ENCODE measurements around the gene MAP4K4. TPM values are rescaled to one million over a fixed set of nuclear protein-coding genes. Genes with fewer than 3 reads are reported as not detected.
A peak's percentile ranks its signal among the peaks of the same experiment; 100 is the strongest.

MAP4K4 gene
- total RNA-seq, 1 experiment from 2014 or later = 41.3 TPM

GRCh38 chr2:101860157-101860556, 162.7 kb downstream of the MAP4K4 start:
- in situ Hi-C loops (cut with HindIII; ENCODE audit: low pct_unique_long_range_greater_than_20kb, low sequenced_read_pairs) = no loop called here
- no peak for DNase-seq (ENCODE audit: low read depth)

- no peak for DNase-seq (ENCODE audit: low read depth)
- in situ Hi-C loops (cut with HindIII; ENCODE audit: low pct_unique_long_range_greater_than_20kb, low sequenced_read_pairs) = no loop called here
Measured at GRCh38 chr2:101860782-101861181, 163.3 kb downstream of the MAP4K4 start.

GRCh38 chr2:101861382-101861781, 163.9 kb downstream of the MAP4K4 start:
- in situ Hi-C loops (cut with HindIII; ENCODE audit: low pct_unique_long_range_greater_than_20kb, low sequenced_read_pairs) = no loop called here
- no peak for DNase-seq (ENCODE audit: low read depth)

- in situ Hi-C loops (cut with HindIII; ENCODE audit: low pct_unique_long_range_greater_than_20kb, low sequenced_read_pairs) = no loop called here
- DNase-seq (ENCODE audit: low read depth) = no peak
Measured at GRCh38 chr2:101863534-101863933, 166.0 kb downstream of the MAP4K4 start.

- DNase-seq (ENCODE audit: low read depth) = no peak
- in situ Hi-C loops (cut with HindIII; ENCODE audit: low pct_unique_long_range_greater_than_20kb, low sequenced_read_pairs) = no loop called here
Measured at GRCh38 chr2:101864426-101864825, 166.9 kb downstream of the MAP4K4 start.

GRCh38 chr2:101868525-101868924, 171.0 kb downstream of the MAP4K4 start:
- in situ Hi-C loops (cut with HindIII; ENCODE audit: low pct_unique_long_range_greater_than_20kb, low sequenced_read_pairs) = no loop called here
- no peak for DNase-seq (ENCODE audit: low read depth)

GRCh38 chr2:101869527-101869926, 172.0 kb downstream of the MAP4K4 start:
- no peak for DNase-seq (ENCODE audit: low read depth)
- in situ Hi-C loops (cut with HindIII; ENCODE audit: low pct_unique_long_range_greater_than_20kb, low sequenced_read_pairs) = no loop called here

GRCh38 chr2:101870444-101870843, 172.9 kb downstream of the MAP4K4 start:
- DNase-seq (ENCODE audit: low read depth) = no peak
- in situ Hi-C loops (cut with HindIII; ENCODE audit: low pct_unique_long_range_greater_than_20kb, low sequenced_read_pairs) = no loop called here

- in situ Hi-C loops (cut with HindIII; ENCODE audit: low pct_unique_long_range_greater_than_20kb, low sequenced_read_pairs) = no loop called here
- no peak for DNase-seq (ENCODE audit: low read depth)
Measured at GRCh38 chr2:101871480-101871879, 174.0 kb downstream of the MAP4K4 start.

GRCh38 chr2:101872480-101872879, 175.0 kb downstream of the MAP4K4 start:
- DNase-seq (ENCODE audit: low read depth) = no peak
- in situ Hi-C loops (cut with HindIII; ENCODE audit: low pct_unique_long_range_greater_than_20kb, low sequenced_read_pairs) = no loop called here

GRCh38 chr2:101873543-101873942, 176.0 kb downstream of the MAP4K4 start:
- DNase-seq (ENCODE audit: low read depth) = peak; percentile 31
- in situ Hi-C loops (cut with HindIII; ENCODE audit: low pct_unique_long_range_greater_than_20kb, low sequenced_read_pairs) = no loop called here

- no peak for DNase-seq (ENCODE audit: low read depth)
- in situ Hi-C loops (cut with HindIII; ENCODE audit: low pct_unique_long_range_greater_than_20kb, low sequenced_read_pairs) = no loop called here
Measured at GRCh38 chr2:101874069-101874468, 176.6 kb downstream of the MAP4K4 start.

GRCh38 chr2:101879466-101879865, 182.0 kb downstream of the MAP4K4 start:
- in situ Hi-C loops (cut with HindIII; ENCODE audit: low pct_unique_long_range_greater_than_20kb, low sequenced_read_pairs) = no loop called here

GRCh38 chr2:101881131-101881530, 183.6 kb downstream of the MAP4K4 start:
- in situ Hi-C loops (cut with HindIII; ENCODE audit: low pct_unique_long_range_greater_than_20kb, low sequenced_read_pairs) = no loop called here
- DNase-seq (ENCODE audit: low read depth) = no peak

More at GRCh38 chr2:101879466-101879865, 182.0 kb downstream of the MAP4K4 start:
- no peak for DNase-seq (ENCODE audit: low read depth)

- in situ Hi-C loops (cut with HindIII; ENCODE audit: low pct_unique_long_range_greater_than_20kb, low sequenced_read_pairs) = no loop called here
- DNase-seq (ENCODE audit: low read depth) = no peak
Measured at GRCh38 chr2:101882769-101883307, 185.3 kb downstream of the MAP4K4 start.

- DNase-seq (ENCODE audit: low read depth) = peak; percentile 30
- in situ Hi-C loops (cut with HindIII; ENCODE audit: low pct_unique_long_range_greater_than_20kb, low sequenced_read_pairs) = no loop called here
Measured at GRCh38 chr2:101883860-101884259, 186.4 kb downstream of the MAP4K4 start.

GRCh38 chr2:101884423-101884822, 186.9 kb downstream of the MAP4K4 start:
- DNase-seq (ENCODE audit: low read depth) = no peak
- in situ Hi-C loops (cut with HindIII; ENCODE audit: low pct_unique_long_range_greater_than_20kb, low sequenced_read_pairs) = no loop called here

GRCh38 chr2:101887328-101887727, 189.8 kb downstream of the MAP4K4 start:
- no peak for DNase-seq (ENCODE audit: low read depth)
- in situ Hi-C loops (cut with HindIII; ENCODE audit: low pct_unique_long_range_greater_than_20kb, low sequenced_read_pairs) = no loop called here

GRCh38 chr2:101889460-101890098, 192.1 kb downstream of the MAP4K4 start:
- no peak for DNase-seq (ENCODE audit: low read depth)
- in situ Hi-C loops (cut with HindIII; ENCODE audit: low pct_unique_long_range_greater_than_20kb, low sequenced_read_pairs) = no loop called here

GRCh38 chr2:101892377-101892776, 194.9 kb downstream of the MAP4K4 start:
- in situ Hi-C loops (cut with HindIII; ENCODE audit: low pct_unique_long_range_greater_than_20kb, low sequenced_read_pairs) = no loop called here
- DNase-seq (ENCODE audit: low read depth) = no peak
